Dendritic cell treated with granulocyte-macrophage colony-stimulating factor and Interleukin-4, amounts not matched to agents 40 ng/mL and 50 ng/mL, for 4 days (primary cell): ENCODE measurements around the gene LVRN.
A peak's percentile ranks its signal among the peaks of the same experiment; 100 is the strongest.

Source experiments
- H3K27ac Mint-ChIP-seq: one replicate; pipeline ENCODE4 v1.8.0; 2022; ENCODE audit warnings: mild to moderate bottlenecking, mixed read lengths
- H3K27me3 Mint-ChIP-seq: one replicate; pipeline ENCODE4 v1.8.0; 2022; ENCODE audit warnings: mild to moderate bottlenecking, mixed read lengths
- H3K36me3 Mint-ChIP-seq: one replicate; pipeline ENCODE4 v1.8.0; 2022; ENCODE audit warnings: low read depth, mixed read lengths
- H3K4me1 Mint-ChIP-seq: one replicate; pipeline ENCODE4 v1.8.0; 2022; ENCODE audit warnings: low read depth, mixed read lengths
- H3K4me3 Mint-ChIP-seq: one replicate; pipeline ENCODE4 v1.8.0; 2022; ENCODE audit warnings: mild to moderate bottlenecking, moderate library complexity, mixed read lengths
- H3K9me3 Mint-ChIP-seq: one replicate; pipeline ENCODE4 v1.8.0; 2022; ENCODE audit warnings: mixed read lengths
- intact Hi-C: fragments of 100-400 bp; cut with micrococcal nuclease; formaldehyde crosslinking; loops from one replicate; pipeline ENCODE4 v1.15.0; 2022

LVRN gene

GRCh38 chr5:116013936-116014335, 51.7 kb downstream of the LVRN start:
- Mint-ChIP-seq H3K36me3 (no peaks in the 10 kb centered on the region), H3K4me3 (no peak overlapping the region), H3K4me1 (no peaks in the 10 kb centered on the region), H3K27ac (no peak overlapping the region), H3K27me3 (peaks cover 1% of the 10 kb centered on the region), H3K9me3 (no peaks in the 10 kb centered on the region)
- intact Hi-C loops = no loop called here

GRCh38 chr5:116023619-116024018, 61.3 kb downstream of the LVRN start:
- Mint-ChIP-seq H3K9me3 (no peaks in the 10 kb centered on the region), H3K36me3 (no peaks in the 10 kb centered on the region), H3K4me3 (no peak overlapping the region), H3K27ac (no peak overlapping the region), H3K27me3 (peaks cover 4% of the 10 kb centered on the region), H3K4me1 (no peaks in the 10 kb centered on the region)
- intact Hi-C loops = no loop called here

- Mint-ChIP-seq H3K27me3 (peaks cover 2% of the 10 kb centered on the region), H3K27ac (no peak overlapping the region), H3K36me3 (no peaks in the 10 kb centered on the region), H3K4me1 (no peaks in the 10 kb centered on the region), H3K4me3 (no peak overlapping the region), H3K9me3 (no peaks in the 10 kb centered on the region)
- intact Hi-C loops = no loop called here
Measured at GRCh38 chr5:116025866-116026265, 63.6 kb downstream of the LVRN start.

DNA sequence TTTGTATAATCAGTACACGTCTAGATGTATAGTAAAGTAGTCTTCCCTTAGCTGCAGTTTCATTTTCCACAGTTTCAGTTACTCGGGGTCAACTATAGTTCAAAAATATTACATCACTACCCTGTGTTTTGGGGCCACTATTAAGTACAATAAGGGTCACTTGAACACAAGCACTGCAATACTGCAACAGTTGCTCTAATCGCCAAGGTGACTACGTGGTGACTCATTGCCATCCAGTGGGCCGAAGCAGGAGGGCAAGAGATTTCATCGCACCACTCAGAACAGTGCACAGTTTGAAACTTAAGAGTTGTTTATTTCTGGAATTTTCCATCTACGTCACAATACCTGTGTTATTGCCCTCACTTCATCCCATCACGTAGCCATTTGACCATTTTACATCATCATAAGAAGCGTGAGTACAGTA, 69.8 kb downstream of the LVRN start, which contains the start of gene ARL14EPL:
Gene ARL14EPL (plus strand): TSS at position 379 of the 424 bp plus-strand sequence. CDS start 18,994 bp downstream, outside the sequence.
- Mint-ChIP-seq H3K9me3 (no peaks in the 10 kb centered on the region), H3K36me3 (no peaks in the 10 kb centered on the region), H3K27me3 (peaks cover 2% of the 10 kb centered on the region), H3K4me1 (peaks cover 22% of the 10 kb centered on the region), H3K4me3 (no peak within 1 kb of the TSS), H3K27ac (no peak within 1 kb of the TSS)
- intact Hi-C loops = no loop called here

DNA sequence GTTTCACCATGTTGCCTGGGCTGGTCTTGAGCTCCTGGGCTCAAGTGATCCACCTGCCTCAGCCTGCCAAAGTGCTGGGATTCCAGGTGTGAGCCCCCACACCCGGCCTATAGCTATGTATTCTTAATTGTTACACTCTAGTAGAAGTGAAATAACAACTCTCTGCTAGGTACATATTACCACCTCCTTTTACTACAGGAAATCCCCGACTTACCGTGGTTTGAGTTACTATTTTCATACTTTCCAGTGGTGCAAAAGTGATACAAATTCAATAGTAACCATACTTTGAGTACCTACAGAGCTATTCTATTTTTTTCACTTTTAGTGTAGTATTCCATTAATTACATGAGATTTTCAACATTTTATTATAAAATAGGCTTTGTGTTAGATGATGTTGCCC, 70.7 kb downstream of the LVRN start:
- H3K4me1 Mint-ChIP-seq = peaks cover 29% of the 10 kb centered on the region
- H3K27me3 Mint-ChIP-seq = peaks cover 2% of the 10 kb centered on the region
- H3K27ac Mint-ChIP-seq = no peak overlapping the region
- no peaks in the 10 kb centered on the region for H3K36me3 Mint-ChIP-seq
- intact Hi-C loops = no loop called here
- no peaks in the 10 kb centered on the region for H3K9me3 Mint-ChIP-seq
- H3K4me3 Mint-ChIP-seq = no peak overlapping the region

DNA sequence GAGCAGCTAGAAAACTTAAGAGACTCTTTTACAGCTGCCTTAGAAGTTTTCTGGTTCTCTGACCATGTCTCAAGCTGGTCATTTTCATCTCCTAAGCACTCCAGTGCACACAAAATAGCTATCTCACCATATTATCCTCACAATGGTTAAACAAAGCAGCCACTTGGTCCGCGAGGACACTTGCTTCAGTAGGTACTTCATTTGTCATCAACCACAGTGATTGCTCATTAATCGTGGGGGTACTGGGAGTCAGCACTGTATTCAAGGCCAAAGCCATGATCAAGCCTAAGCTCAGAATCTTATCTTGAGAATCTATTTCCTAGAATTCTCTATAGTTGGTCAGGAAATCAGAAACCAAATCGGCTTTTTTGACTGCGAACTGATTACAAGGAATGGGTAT, 72.8 kb downstream of the LVRN start:
- H3K9me3 Mint-ChIP-seq = no peaks in the 10 kb centered on the region
- intact Hi-C loops = no loop called here
- no peak overlapping the region for H3K4me3 Mint-ChIP-seq
- no peaks in the 10 kb centered on the region for H3K27me3 Mint-ChIP-seq
- H3K36me3 Mint-ChIP-seq = no peaks in the 10 kb centered on the region
- H3K27ac Mint-ChIP-seq = peak overlapping the region; percentile 18
- H3K4me1 Mint-ChIP-seq = peaks cover 44% of the 10 kb centered on the region

DNA sequence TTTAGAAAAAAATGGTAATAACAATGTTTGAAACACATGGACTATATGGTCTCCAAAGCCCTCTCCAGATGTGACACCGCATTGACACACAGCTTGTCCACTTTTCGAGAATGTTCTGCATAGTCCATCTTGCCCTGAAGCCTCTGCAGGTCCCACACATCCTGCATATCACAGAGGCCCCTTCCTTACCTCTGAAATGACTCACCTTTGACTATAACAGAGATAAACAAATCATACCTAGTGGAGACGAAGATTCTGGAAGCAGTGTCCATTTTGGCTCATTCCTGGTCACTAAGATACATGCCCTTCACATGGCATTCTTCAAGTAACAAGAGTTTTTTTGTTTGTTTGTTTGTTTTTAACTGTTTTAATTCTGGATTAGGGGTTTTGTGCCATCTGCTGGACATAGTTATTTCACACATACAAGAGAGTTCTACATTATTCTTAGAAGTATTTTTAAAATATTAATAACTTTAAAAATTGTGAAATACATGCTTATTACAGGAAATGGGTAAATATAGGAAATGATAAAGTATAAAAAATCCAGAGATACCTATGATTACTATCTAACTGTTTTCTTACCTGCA, 75.1 kb downstream of the LVRN start:
- no peak overlapping the region for H3K27ac Mint-ChIP-seq
- H3K4me3 Mint-ChIP-seq = no peak overlapping the region
- intact Hi-C loops = no loop called here
- H3K9me3 Mint-ChIP-seq = no peaks in the 10 kb centered on the region
- no peaks in the 10 kb centered on the region for H3K27me3 Mint-ChIP-seq
- H3K36me3 Mint-ChIP-seq = no peaks in the 10 kb centered on the region
- H3K4me1 Mint-ChIP-seq = peaks cover 44% of the 10 kb centered on the region

DNA sequence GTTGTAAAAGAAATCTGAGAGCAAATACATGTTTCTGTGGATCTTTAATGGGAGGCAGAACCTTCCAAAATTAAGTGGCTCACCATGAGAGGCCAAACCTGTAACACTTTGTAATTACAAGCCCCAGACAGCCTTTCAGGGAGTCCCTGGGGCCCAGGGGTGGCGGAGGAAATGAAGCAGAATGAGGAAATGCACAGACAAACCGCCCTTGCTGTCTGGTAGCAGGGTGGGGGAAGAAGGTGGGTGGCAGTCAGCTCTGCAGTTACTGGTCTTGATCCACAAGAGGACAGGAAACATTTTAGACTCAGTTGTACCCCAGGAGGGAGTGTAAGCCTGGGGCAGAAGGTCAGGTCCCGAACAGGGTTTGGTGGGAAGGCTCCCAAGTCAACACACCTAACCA, 76.5 kb downstream of the LVRN start:
- Mint-ChIP-seq H3K9me3 (no peaks in the 10 kb centered on the region), H3K4me1 (peaks cover 43% of the 10 kb centered on the region), H3K27me3 (no peaks in the 10 kb centered on the region), H3K4me3 (no peak overlapping the region), H3K27ac (peak overlapping the region; percentile 25), H3K36me3 (no peaks in the 10 kb centered on the region)
- intact Hi-C loops = no loop called here

- intact Hi-C loops = no loop called here
- H3K27me3 Mint-ChIP-seq = no peaks in the 10 kb centered on the region
- H3K27ac Mint-ChIP-seq = no peak overlapping the region
- H3K36me3 Mint-ChIP-seq = no peaks in the 10 kb centered on the region
- H3K4me3 Mint-ChIP-seq = no peak overlapping the region
- H3K9me3 Mint-ChIP-seq = no peaks in the 10 kb centered on the region
- H3K4me1 Mint-ChIP-seq = peaks cover 19% of the 10 kb centered on the region
Measured at GRCh38 chr5:116042375-116042774, 80.1 kb downstream of the LVRN start.

- H3K4me3 Mint-ChIP-seq = no peak overlapping the region
- no peaks in the 10 kb centered on the region for H3K36me3 Mint-ChIP-seq
- intact Hi-C loops = no loop called here
- H3K4me1 Mint-ChIP-seq = peaks cover 5% of the 10 kb centered on the region
- H3K27ac Mint-ChIP-seq = no peak overlapping the region
- H3K9me3 Mint-ChIP-seq = no peaks in the 10 kb centered on the region
- no peaks in the 10 kb centered on the region for H3K27me3 Mint-ChIP-seq
Measured at GRCh38 chr5:116044073-116044472, 81.8 kb downstream of the LVRN start.

GRCh38 chr5:116045821-116046220, 83.5 kb downstream of the LVRN start:
- Mint-ChIP-seq H3K36me3 (no peaks in the 10 kb centered on the region), H3K4me1 (no peaks in the 10 kb centered on the region), H3K27ac (no peak overlapping the region), H3K4me3 (no peak overlapping the region), H3K9me3 (no peaks in the 10 kb centered on the region), H3K27me3 (no peaks in the 10 kb centered on the region)
- intact Hi-C loops = no loop called here

GRCh38 chr5:116046261-116046660, 84.0 kb downstream of the LVRN start:
- Mint-ChIP-seq H3K4me3 (no peak overlapping the region), H3K4me1 (no peaks in the 10 kb centered on the region), H3K27ac (no peak overlapping the region), H3K36me3 (no peaks in the 10 kb centered on the region), H3K27me3 (no peaks in the 10 kb centered on the region), H3K9me3 (no peaks in the 10 kb centered on the region)
- intact Hi-C loops = no loop called here

- H3K4me1 Mint-ChIP-seq = no peaks in the 10 kb centered on the region
- no peaks in the 10 kb centered on the region for H3K27me3 Mint-ChIP-seq
- no peak overlapping the region for H3K4me3 Mint-ChIP-seq
- intact Hi-C loops = no loop called here
- no peak overlapping the region for H3K27ac Mint-ChIP-seq
- H3K36me3 Mint-ChIP-seq = no peaks in the 10 kb centered on the region
- H3K9me3 Mint-ChIP-seq = no peaks in the 10 kb centered on the region
Measured at GRCh38 chr5:116046823-116047222, 84.5 kb downstream of the LVRN start.

DNA sequence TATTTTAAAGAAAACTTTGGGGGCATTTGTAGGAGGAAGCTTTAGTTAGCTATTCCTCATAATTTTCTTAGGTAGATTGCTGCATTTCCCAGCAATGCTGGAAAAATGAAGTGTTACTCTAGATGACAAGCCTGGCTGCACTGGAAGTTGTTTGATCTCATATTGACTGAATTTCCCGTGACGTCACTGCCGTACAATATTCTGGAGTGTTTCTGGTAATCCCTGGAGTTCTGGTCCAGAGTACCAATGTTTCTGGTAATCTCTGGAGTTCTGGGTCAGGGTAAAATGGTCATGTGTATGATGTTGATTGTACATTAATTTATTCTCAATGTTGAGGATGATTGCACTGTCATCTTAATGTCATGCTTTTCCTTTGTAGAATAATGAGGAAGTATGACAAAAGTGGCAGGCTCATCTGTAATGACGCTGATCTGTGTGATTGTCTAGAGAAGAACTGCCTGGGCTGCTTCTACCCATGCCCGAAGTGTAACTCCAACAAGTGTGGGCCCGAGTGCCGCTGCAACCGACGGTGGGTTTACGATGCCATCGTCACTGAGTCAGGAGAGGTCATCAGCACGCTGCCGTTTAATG, 96.2 kb downstream of the LVRN start:
- no peaks in the 10 kb centered on the region for H3K27me3 Mint-ChIP-seq
- no peak overlapping the region for H3K27ac Mint-ChIP-seq
- no peaks in the 10 kb centered on the region for H3K9me3 Mint-ChIP-seq
- no peak overlapping the region for H3K4me3 Mint-ChIP-seq
- intact Hi-C loops = no loop called here
- H3K36me3 Mint-ChIP-seq = no peaks in the 10 kb centered on the region
- H3K4me1 Mint-ChIP-seq = no peaks in the 10 kb centered on the region

DNA sequence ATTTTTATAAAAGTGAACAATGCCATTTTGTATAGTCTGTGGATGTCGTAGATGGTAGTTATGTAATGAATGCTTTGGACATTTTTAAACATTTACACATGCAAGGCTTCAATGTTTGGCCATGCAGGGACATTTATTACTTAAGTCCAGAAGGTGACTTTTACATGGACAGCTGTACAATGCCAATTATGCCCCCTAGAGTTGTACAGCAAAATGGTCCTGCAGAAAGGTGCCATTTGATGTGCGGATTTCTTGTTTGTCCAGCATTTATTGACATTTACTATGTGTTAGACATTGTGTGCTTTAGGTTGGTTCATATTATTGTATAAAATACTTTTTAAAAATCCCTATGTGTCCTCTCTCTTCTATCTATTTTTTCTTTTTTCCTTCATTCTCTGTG, 100.1 kb downstream of the LVRN start:
- Mint-ChIP-seq H3K27me3 (no peaks in the 10 kb centered on the region), H3K9me3 (no peaks in the 10 kb centered on the region), H3K4me3 (no peak overlapping the region), H3K4me1 (no peaks in the 10 kb centered on the region), H3K36me3 (no peaks in the 10 kb centered on the region), H3K27ac (no peak overlapping the region)
- intact Hi-C loops = no loop called here
